ENCODE results near the gene VSIG10L2. TPM values are rescaled to one million over a fixed set of nuclear protein-coding genes. Genes with fewer than 3 reads are reported as not detected.
"Not testable (repeated sequence)": the region's sequence is repeated elsewhere in the genome, so short reads cannot be mapped to it uniquely, and the experiment has no call there.

Gene VSIG10L2
- polyA plus RNA-seq, 2 of the 4 experiments (the other 2 are of a cell fraction), result not detected

DNA sequence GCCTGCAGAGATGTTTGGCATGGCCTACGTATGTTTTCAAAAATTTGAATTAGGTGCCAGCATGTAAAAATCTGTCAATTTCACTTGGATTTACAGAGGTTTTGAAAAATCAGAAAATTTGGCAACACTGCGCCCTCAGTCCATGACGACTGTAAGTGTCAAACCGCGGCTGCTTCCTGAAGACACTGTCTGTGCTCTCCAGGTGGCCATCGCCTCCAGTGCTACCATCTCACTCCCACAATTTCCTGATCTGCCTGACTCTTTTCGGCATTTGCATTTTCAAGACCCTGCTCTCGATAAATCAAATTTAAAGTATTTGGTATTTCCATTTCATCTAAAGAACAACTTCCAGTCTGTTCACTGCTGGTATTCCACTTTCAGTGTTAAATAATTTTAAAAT lies 34.6 kb downstream of the VSIG10L2 start:
- DNase-seq (ENCODE audit: low read depth in 1 of 2, low spot score in 1 of 2), result no peak
- Histone ChIP-seq H3K4me3 (no peak overlapping the region), H3K4me1 (peaks cover 10% of the 10 kb centered on the region; the same call in 2 of the 3 replicates), H3K9me3 (no peaks in the 10 kb centered on the region), H3K4me2 (no peak overlapping the region), H3K27ac (no peak overlapping the region)
- no peak for FAIRE-seq
- 96% methylated on average over 8 of the region's 8 CpGs for WGBS (ENCODE audit: missing lambda C conversion rate)
- ATAC-seq, result no peak
- no peak for TF ChIP-seq RAD21 (conservative IDR thresholded peaks at IDR 0.05 in 1 of 2, IDR thresholded peaks at IDR 0.05 in 1 of 2)
- TF ChIP-seq, protein P1, sequence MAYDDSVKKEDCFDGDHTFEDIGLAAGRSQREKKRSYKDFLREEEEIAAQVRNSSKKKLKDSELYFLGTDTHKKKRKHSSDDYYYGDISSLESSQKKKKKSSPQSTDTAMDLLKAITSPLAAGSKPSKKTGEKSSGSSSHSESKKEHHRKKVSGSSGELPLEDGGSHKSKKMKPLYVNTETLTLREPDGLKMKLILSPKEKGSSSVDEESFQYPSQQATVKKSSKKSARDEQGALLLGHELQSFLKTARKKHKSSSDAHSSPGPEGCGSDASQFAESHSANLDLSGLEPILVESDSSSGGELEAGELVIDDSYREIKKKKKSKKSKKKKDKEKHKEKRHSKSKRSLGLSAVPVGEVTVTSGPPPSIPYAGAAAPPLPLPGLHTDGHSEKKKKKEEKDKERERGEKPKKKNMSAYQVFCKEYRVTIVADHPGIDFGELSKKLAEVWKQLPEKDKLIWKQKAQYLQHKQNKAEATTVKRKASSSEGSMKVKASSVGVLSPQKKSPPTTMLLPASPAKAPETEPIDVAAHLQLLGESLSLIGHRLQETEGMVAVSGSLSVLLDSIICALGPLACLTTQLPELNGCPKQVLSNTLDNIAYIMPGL (CRISPR knock-in tag; IDR thresholded peaks at IDR 0.05; ENCODE audit: borderline replicate concordance), result no peak
- POLR2A ChIA-PET, result no interaction called here
- CTCF ChIA-PET, result no interaction called here

DNA sequence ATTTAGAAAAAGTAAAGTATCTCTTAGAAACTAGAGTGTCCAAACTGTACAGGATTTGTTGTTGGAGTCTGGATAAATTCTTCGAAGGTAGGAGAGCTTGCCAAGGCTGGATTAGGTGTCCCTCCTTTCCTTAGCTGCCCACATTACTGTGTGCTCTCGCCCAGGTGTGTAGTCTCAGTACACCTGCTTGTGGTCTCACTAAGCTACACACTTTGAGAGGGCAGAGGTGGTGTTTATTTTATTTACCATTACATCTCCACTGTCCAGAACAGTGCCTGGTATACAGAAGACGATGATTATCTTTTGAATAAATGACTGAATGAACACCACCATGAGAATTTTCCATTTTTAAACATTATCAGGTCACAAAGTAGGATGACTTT lies 36.5 kb downstream of the VSIG10L2 start:
- FAIRE-seq (no peak), DNase-seq (ENCODE audit: low read depth in 1 of 2, low spot score in 1 of 2) (no peak), ATAC-seq (no peak)
- Histone ChIP-seq H3K9me3 (no peaks in the 10 kb centered on the region), H3K4me3 (no peak overlapping the region), H3K4me2 (no peak overlapping the region), H3K27ac (no peak overlapping the region), H3K4me1 (peaks cover 10% of the 10 kb centered on the region; the same call in 2 of the 3 replicates)
- WGBS (ENCODE audit: missing lambda C conversion rate), result 94% methylated on average over 3 of the region's 3 CpGs
- CTCF ChIA-PET, result no interaction called here
- POLR2A ChIA-PET, result no interaction called here
- TF ChIP-seq RAD21 (conservative IDR thresholded peaks at IDR 0.05 in 1 of 2, IDR thresholded peaks at IDR 0.05 in 1 of 2) (no peak), ZFP36 (IDR thresholded peaks at IDR 0.05; ENCODE audit: borderline replicate concordance, partially characterized antibody) (no peak), RNF2 (IDR thresholded peaks at IDR 0.05; ENCODE audit: borderline replicate concordance, low read depth) (no peak), CHD4 (IDR thresholded peaks at IDR 0.05; ENCODE audit: borderline replicate concordance) (no peak), CBX2 (IDR thresholded peaks at IDR 0.05; ENCODE audit: borderline replicate concordance, low read depth) (no peak), HOXB13 (CRISPR knock-in tag; IDR thresholded peaks at IDR 0.05; ENCODE audit: low read depth) (no peak), FOSB (CRISPR knock-in tag; IDR thresholded peaks at IDR 0.05) (no peak), ZSCAN20 (CRISPR knock-in tag; IDR thresholded peaks at IDR 0.05) (no peak), HEYL (CRISPR knock-in tag; IDR thresholded peaks at IDR 0.05) (no peak), CBX8 (IDR thresholded peaks at IDR 0.05) (no peak), TP53 (CRISPR knock-in tag; IDR thresholded peaks at IDR 0.05) (no peak), POLR2AphosphoS2 (conservative IDR thresholded peaks at IDR 0.05; ENCODE audit: low read length) (no peak), EHF (CRISPR knock-in tag; IDR thresholded peaks at IDR 0.05) (no peak), MAZ (IDR thresholded peaks at IDR 0.05; ENCODE audit: borderline replicate concordance, low read depth, low read length) (no peak), NR3C1 (IDR thresholded peaks at IDR 0.05) (no peak), RARB (CRISPR knock-in tag; IDR thresholded peaks at IDR 0.05) (no peak)
- TF ChIP-seq, protein P2, sequence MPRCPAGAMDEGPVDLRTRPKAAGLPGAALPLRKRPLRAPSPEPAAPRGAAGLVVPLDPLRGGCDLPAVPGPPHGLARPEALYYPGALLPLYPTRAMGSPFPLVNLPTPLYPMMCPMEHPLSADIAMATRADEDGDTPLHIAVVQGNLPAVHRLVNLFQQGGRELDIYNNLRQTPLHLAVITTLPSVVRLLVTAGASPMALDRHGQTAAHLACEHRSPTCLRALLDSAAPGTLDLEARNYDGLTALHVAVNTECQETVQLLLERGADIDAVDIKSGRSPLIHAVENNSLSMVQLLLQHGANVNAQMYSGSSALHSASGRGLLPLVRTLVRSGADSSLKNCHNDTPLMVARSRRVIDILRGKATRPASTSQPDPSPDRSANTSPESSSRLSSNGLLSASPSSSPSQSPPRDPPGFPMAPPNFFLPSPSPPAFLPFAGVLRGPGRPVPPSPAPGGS (IDR thresholded peaks at IDR 0.05), result no peak
- TF ChIP-seq, protein P3, sequence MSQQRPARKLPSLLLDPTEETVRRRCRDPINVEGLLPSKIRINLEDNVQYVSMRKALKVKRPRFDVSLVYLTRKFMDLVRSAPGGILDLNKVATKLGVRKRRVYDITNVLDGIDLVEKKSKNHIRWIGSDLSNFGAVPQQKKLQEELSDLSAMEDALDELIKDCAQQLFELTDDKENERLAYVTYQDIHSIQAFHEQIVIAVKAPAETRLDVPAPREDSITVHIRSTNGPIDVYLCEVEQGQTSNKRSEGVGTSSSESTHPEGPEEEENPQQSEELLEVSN (IDR thresholded peaks at IDR 0.05; ENCODE audit: borderline replicate concordance, low read depth), result no peak
- TF ChIP-seq, protein P1 (CRISPR knock-in tag; IDR thresholded peaks at IDR 0.05; ENCODE audit: borderline replicate concordance), result no peak
- TF ChIP-seq, protein P4, sequence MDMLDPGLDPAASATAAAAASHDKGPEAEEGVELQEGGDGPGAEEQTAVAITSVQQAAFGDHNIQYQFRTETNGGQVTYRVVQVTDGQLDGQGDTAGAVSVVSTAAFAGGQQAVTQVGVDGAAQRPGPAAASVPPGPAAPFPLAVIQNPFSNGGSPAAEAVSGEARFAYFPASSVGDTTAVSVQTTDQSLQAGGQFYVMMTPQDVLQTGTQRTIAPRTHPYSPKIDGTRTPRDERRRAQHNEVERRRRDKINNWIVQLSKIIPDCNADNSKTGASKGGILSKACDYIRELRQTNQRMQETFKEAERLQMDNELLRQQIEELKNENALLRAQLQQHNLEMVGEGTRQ (IDR thresholded peaks at IDR 0.05), result no peak

DNA sequence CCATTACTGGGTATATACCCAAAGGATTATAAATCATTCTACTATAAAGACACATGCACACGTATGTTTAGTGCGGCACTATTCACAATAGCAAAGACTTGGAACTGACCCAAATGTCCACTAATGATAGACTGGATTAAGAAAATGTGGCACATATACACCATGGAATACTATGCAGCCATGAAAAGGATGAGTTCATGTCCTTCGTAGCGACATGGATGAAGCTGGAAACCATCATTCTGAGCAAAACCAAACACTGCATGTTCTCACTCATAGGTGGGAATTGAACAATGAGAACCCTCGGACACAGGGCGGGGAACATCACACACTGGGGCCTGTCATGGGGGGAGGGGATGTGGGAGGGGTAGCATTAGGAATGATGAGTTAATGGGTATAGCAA lies 40.1 kb downstream of the VSIG10L2 start:
- WGBS (ENCODE audit: missing lambda C conversion rate), result 96% methylated on average over 4 of the region's 6 CpGs
- H3K9me3 ChIP-seq; FAIRE-seq; DNase-seq (ENCODE audit: low read depth in 1 of 2, low spot score in 1 of 2); H3K4me3 ChIP-seq; H3K4me1 ChIP-seq; ATAC-seq; CTCF ChIA-PET; POLR2A ChIA-PET; H3K27ac ChIP-seq; H3K4me2 ChIP-seq: not testable (repeated sequence)
